Urinary bladder (tissue), 4 donors: ENCODE data around the gene ATP8B3. TPM values are rescaled to one million over a fixed set of nuclear protein-coding genes. Genes with fewer than 3 reads are reported as not detected.

ENCODE experiments used
- DNase-seq: peaks from one replicate; pipeline ENCODE4 v3.0.0-alpha.2; 2015; ENCODE audit errors: extremely low spot score
- H3K27ac ChIP-seq: one replicate; pipeline ENCODE4 v1.5.1; 2013; ENCODE audit warnings: low read depth, mild to moderate bottlenecking, moderate library complexity
- H3K36me3 ChIP-seq: one replicate; pipeline ENCODE4 v1.6.1; 2013; ENCODE audit warnings: mild to moderate bottlenecking, moderate library complexity; ENCODE audit not compliant: insufficient read depth
- H3K4me1 ChIP-seq: one replicate; pipeline ENCODE4 v1.6.1; 2013; ENCODE audit warnings: mild to moderate bottlenecking, moderate library complexity; ENCODE audit not compliant: insufficient read depth
- H3K4me3 ChIP-seq: one replicate; pipeline ENCODE4 v1.5.1; 2013; ENCODE audit warnings: low read depth, low read length
- WGBS: extraction: QIAGEN DNeasy Blood & Tissue Kit; methylation state at CpG from one replicate; pipeline ENCODE4 v1.1.7; 2013; 5-methylcytosine and 5-hydroxymethylcytosine counted together
- polyA plus RNA-seq: library from polyadenylated mRNA; stranded (reverse); fragments of 200-250 nt; gene quantifications from one replicate; pipeline ENCODE4 v1.2.3, GENCODE V29; 2013
- total RNA-seq: library from RNA; depleted of rRNA; stranded (reverse); fragments of >200 nt; gene quantifications from one replicate; pipeline ENCODE4 v1.2.3, GENCODE V29; 2014
- donor health status: healthy with polysubstance abuse.
- donor health status: healthy.

ATP8B3 gene
- total and polyA plus RNA-seq, 2 donors, result 1.4 to 1.6 TPM

- Histone ChIP-seq H3K36me3 (no peaks in the 10 kb centered on the region), H3K27ac (no peak overlapping the region), H3K4me1 (no peaks in the 10 kb centered on the region), H3K4me3 (no peak overlapping the region)
- 85% methylated on average over 31 of the region's 31 CpGs for WGBS
- DNase-seq, result no peak
Measured at GRCh38 chr19:1836458-1837221, 24.6 kb upstream of the ATP8B3 start.

- no peak overlapping the region for H3K27ac ChIP-seq
- no peak overlapping the region for H3K4me3 ChIP-seq
- H3K36me3 ChIP-seq, result no peaks in the 10 kb centered on the region
- no peaks in the 10 kb centered on the region for H3K4me1 ChIP-seq
- WGBS, result 76% methylated on average over 15 of the region's 15 CpGs
- no peak for DNase-seq
Measured at GRCh38 chr19:1833540-1833939, 21.5 kb upstream of the ATP8B3 start.

GRCh38 chr19:1832046-1832663, 20.1 kb upstream of the ATP8B3 start:
- peaks cover 4% of the 10 kb centered on the region for H3K36me3 ChIP-seq
- WGBS, result 86% methylated on average over 26 of the region's 26 CpGs

GRCh38 chr19:1830978-1831377, 18.9 kb upstream of the ATP8B3 start:
- Histone ChIP-seq H3K27ac (no peak overlapping the region), H3K4me1 (no peaks in the 10 kb centered on the region), H3K36me3 (peaks cover 5% of the 10 kb centered on the region), H3K4me3 (no peak overlapping the region)
- no peak for DNase-seq
- WGBS, result 92% methylated on average over 11 of the region's 11 CpGs

More at GRCh38 chr19:1832046-1832663, 20.1 kb upstream of the ATP8B3 start:
- H3K4me1 ChIP-seq, result no peaks in the 10 kb centered on the region
- H3K4me3 ChIP-seq, result no peak overlapping the region
- no peak for DNase-seq
- no peak overlapping the region for H3K27ac ChIP-seq

GRCh38 chr19:1830568-1830967, 18.5 kb upstream of the ATP8B3 start:
- Histone ChIP-seq H3K4me1 (no peaks in the 10 kb centered on the region), H3K36me3 (peaks cover 5% of the 10 kb centered on the region), H3K27ac (no peak overlapping the region), H3K4me3 (no peak overlapping the region)
- 92% methylated on average over 15 of the region's 15 CpGs for WGBS
- no peak for DNase-seq

- no peak for DNase-seq
- H3K4me1 ChIP-seq, result no peaks in the 10 kb centered on the region
- no peak overlapping the region for H3K4me3 ChIP-seq
- H3K27ac ChIP-seq, result no peak overlapping the region
- 73% methylated on average over 11 of the region's 11 CpGs for WGBS
- peaks cover 5% of the 10 kb centered on the region for H3K36me3 ChIP-seq
Measured at GRCh38 chr19:1829958-1830357, 17.9 kb upstream of the ATP8B3 start.

GRCh38 chr19:1828279-1829238, 16.5 kb upstream of the ATP8B3 start:
- Histone ChIP-seq H3K36me3 (peaks cover 5% of the 10 kb centered on the region), H3K4me1 (no peaks in the 10 kb centered on the region), H3K4me3 (no peak overlapping the region), H3K27ac (no peak overlapping the region)
- WGBS, result 93% methylated on average over 57 of the region's 57 CpGs
- DNase-seq, result no peak

GRCh38 chr19:1827566-1828278, 15.6 kb upstream of the ATP8B3 start:
- Histone ChIP-seq H3K36me3 (peaks cover 5% of the 10 kb centered on the region), H3K4me3 (no peak overlapping the region), H3K4me1 (no peaks in the 10 kb centered on the region), H3K27ac (no peak overlapping the region)
- WGBS, result 89% methylated on average over 41 of the region's 41 CpGs
- no peak for DNase-seq

GRCh38 chr19:1826557-1827521, 14.8 kb upstream of the ATP8B3 start:
- no peaks in the 10 kb centered on the region for H3K4me1 ChIP-seq
- no peak overlapping the region for H3K27ac ChIP-seq
- 65% methylated on average over 63 of the region's 63 CpGs for WGBS
- peaks cover 5% of the 10 kb centered on the region for H3K36me3 ChIP-seq
- no peak for DNase-seq
- no peak overlapping the region for H3K4me3 ChIP-seq

GRCh38 chr19:1825909-1826556, 14.0 kb upstream of the ATP8B3 start:
- H3K27ac ChIP-seq, result no peak overlapping the region
- peaks cover 5% of the 10 kb centered on the region for H3K36me3 ChIP-seq
- no peak for DNase-seq

GRCh38 chr19:1824252-1824622, 12.2 kb upstream of the ATP8B3 start:
- Histone ChIP-seq H3K36me3 (peaks cover 5% of the 10 kb centered on the region), H3K4me1 (no peaks in the 10 kb centered on the region), H3K27ac (no peak overlapping the region), H3K4me3 (no peak overlapping the region)
- DNase-seq, result no peak
- 73% methylated on average over 14 of the region's 14 CpGs for WGBS

More at GRCh38 chr19:1825909-1826556, 14.0 kb upstream of the ATP8B3 start:
- no peaks in the 10 kb centered on the region for H3K4me1 ChIP-seq
- no peak overlapping the region for H3K4me3 ChIP-seq
- 38% methylated on average over 15 of the region's 15 CpGs for WGBS
